ENCODE results near the gene DNAJC5. TPM values are rescaled to one million over a fixed set of nuclear protein-coding genes. Genes with fewer than 3 reads are reported as not detected.
A peak's percentile ranks its signal among the peaks of the same experiment; 100 is the strongest.

DNAJC5 gene
- 10 to 100 TPM; 31.1 to 37.9 (median 37.0) TPM for total RNA-seq

DNA sequence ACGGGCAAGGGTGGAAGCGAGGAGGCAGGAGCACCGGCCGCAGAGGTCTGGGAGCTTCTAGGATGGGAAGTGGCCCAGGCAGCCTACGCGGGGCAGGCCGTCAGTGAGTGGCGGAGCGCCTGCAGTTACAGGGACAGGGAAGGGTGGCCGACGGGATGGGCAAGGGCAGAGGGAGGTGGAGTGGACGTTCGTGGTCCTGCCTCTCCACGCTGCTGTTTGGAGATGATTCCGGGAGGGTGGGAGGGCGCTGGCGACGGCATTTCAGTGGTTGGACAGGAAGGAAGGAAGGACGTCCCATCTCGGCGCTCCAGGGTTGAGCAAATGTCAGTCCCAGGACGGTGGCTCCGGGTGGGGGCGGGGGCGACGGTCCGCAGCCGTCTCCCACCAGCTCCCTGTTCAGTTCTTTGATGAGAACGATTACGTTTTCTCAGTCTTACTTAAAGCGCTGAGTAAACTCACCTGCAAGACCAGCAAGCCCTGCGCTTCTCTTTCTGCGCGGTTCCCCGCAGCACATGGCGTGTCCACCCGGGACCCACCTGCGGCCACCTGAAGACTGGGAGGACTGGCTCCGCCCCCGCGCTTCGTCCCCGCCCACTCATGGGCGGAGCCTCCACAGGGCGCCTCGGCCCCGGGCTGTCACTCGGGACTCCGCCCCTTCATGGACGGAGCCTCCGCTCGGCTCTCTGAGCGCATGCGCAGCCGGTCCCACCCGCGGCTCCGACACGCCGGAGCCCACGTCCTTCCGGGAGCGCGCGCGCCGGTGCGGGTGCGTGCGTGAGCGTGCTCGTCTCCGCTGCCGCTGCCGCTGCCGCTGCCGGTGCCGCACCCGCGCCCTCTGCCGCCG lies at the start of gene DNAJC5:
DNAJC5 (plus strand) TSS at position 769 of the 844 bp plus-strand sequence. CDS start 33,220 bp downstream, outside the sequence.
- DNase-seq (ENCODE audit: low spot score in 2 of 2): peak; percentile 90 to 94
- intact Hi-C loops (cut with DNase I; ENCODE audit: low total_unique reads): loop anchor here (10.0 kb wide), 1 partner anchor 80 kb away; the partner anchor contains the start of gene SAMD10
- peaks cover 7 to 18% of the 10 kb centered on the region in 2 donors for H3K4me1 ChIP-seq
- H3K27ac ChIP-seq: peak within 1 kb of the TSS; percentile 76 to 91
- no peaks in the 10 kb centered on the region for H3K36me3 ChIP-seq
- H3K9me3 ChIP-seq: no peaks in the 10 kb centered on the region
- H3K27me3 ChIP-seq: no peaks in the 10 kb centered on the region
- TF ChIP-seq, protein P1, sequence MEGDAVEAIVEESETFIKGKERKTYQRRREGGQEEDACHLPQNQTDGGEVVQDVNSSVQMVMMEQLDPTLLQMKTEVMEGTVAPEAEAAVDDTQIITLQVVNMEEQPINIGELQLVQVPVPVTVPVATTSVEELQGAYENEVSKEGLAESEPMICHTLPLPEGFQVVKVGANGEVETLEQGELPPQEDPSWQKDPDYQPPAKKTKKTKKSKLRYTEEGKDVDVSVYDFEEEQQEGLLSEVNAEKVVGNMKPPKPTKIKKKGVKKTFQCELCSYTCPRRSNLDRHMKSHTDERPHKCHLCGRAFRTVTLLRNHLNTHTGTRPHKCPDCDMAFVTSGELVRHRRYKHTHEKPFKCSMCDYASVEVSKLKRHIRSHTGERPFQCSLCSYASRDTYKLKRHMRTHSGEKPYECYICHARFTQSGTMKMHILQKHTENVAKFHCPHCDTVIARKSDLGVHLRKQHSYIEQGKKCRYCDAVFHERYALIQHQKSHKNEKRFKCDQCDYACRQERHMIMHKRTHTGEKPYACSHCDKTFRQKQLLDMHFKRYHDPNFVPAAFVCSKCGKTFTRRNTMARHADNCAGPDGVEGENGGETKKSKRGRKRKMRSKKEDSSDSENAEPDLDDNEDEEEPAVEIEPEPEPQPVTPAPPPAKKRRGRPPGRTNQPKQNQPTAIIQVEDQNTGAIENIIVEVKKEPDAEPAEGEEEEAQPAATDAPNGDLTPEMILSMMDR (IDR thresholded peaks at IDR 0.05): no peak
- TF ChIP-seq POLR2A (IDR thresholded peaks at IDR 0.05) (no peak), POLR2AphosphoS5 (IDR thresholded peaks at IDR 0.05) (peak in 1 of 3 donors; percentile 34)
- H3K4me3 ChIP-seq: peak within 1 kb of the TSS; percentile 65 to 85 (median 66)

GRCh38 chr20:63846128-63846771 lies 48.7 kb upstream of the DNAJC5 start:
- no peak for DNase-seq (ENCODE audit: low spot score in 2 of 2)
- Histone ChIP-seq H3K9me3 (no peaks in the 10 kb centered on the region), H3K27ac (peak overlapping the region in 1 of 2 donors; percentile 88), H3K4me1 (peaks cover 0 to 3% of the 10 kb centered on the region in 2 donors), H3K4me3 (peak overlapping the region in 2 of 3 donors; percentile 15 to 61), H3K27me3 (no peaks in the 10 kb centered on the region), H3K36me3 (no peaks in the 10 kb centered on the region)
- TF ChIP-seq, protein P1 (IDR thresholded peaks at IDR 0.05): no peak
- no peak for TF ChIP-seq POLR2AphosphoS5 (IDR thresholded peaks at IDR 0.05)
- no peak for TF ChIP-seq POLR2A (IDR thresholded peaks at IDR 0.05)
- intact Hi-C loops (cut with DNase I; ENCODE audit: low total_unique reads): no loop called here

DNA sequence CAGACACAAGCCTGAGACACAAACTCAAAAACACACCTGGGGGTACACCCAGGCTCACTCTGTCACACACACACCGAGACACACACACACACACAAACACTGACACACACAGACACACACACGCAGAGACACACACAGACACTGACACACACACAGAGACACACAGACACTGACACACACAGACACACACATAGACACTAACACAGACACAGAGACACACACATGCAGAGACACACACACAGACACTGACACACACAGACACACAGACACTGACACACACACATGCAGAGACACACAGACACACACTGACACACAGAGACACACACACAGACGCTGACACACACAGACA lies 48.1 kb upstream of the DNAJC5 start:
- intact Hi-C loops (cut with DNase I; ENCODE audit: low total_unique reads): no loop called here
- no peak overlapping the region for H3K4me3 ChIP-seq
- H3K27me3 ChIP-seq: no peaks in the 10 kb centered on the region
- TF ChIP-seq, protein P1 (IDR thresholded peaks at IDR 0.05): no peak
- no peak for TF ChIP-seq POLR2AphosphoS5 (IDR thresholded peaks at IDR 0.05)
- TF ChIP-seq POLR2A (IDR thresholded peaks at IDR 0.05): no peak
- peak overlapping the region in 1 of 2 donors; percentile 88 for H3K27ac ChIP-seq
- H3K36me3 ChIP-seq: no peaks in the 10 kb centered on the region
- DNase-seq (ENCODE audit: low spot score in 2 of 2): no peak
- H3K4me1 ChIP-seq: peaks cover 0 to 3% of the 10 kb centered on the region in 2 donors
- H3K9me3 ChIP-seq: no peaks in the 10 kb centered on the region

- peak overlapping the region; percentile 22 to 88 for H3K27ac ChIP-seq
- H3K4me1 ChIP-seq: peaks cover 0 to 3% of the 10 kb centered on the region in 2 donors
- intact Hi-C loops (cut with DNase I; ENCODE audit: low total_unique reads): no loop called here
- H3K9me3 ChIP-seq: no peaks in the 10 kb centered on the region
- no peaks in the 10 kb centered on the region for H3K36me3 ChIP-seq
- TF ChIP-seq, protein P1 (IDR thresholded peaks at IDR 0.05): no peak
- TF ChIP-seq POLR2AphosphoS5 (IDR thresholded peaks at IDR 0.05) (no peak), POLR2A (IDR thresholded peaks at IDR 0.05) (no peak)
- H3K4me3 ChIP-seq: peak overlapping the region in 1 of 3 donors; percentile 28
- DNase-seq (ENCODE audit: low spot score in 2 of 2): no peak
- H3K27me3 ChIP-seq: no peaks in the 10 kb centered on the region
Measured at GRCh38 chr20:63847237-63848002, 47.5 kb upstream of the DNAJC5 start.

Measured in breast epithelium (tissue), 4 donors.